CD4-positive, alpha-beta T cell (primary cell): Measurements from ENCODE around the gene RPN2. TPM values are rescaled to one million over a fixed set of nuclear protein-coding genes. Genes with fewer than 3 reads are reported as not detected.
"Not testable (repeated sequence)": the region's sequence is repeated elsewhere in the genome, so short reads cannot be mapped to it uniquely, and the experiment has no call there.

Experiments used
- ATAC-seq: fragments of 200-7000 bp; cut with Tn5 transposase; one replicate; pipeline ENCODE4 v1.10.0; 2022; ENCODE audit warnings: mild to moderate bottlenecking; ENCODE audit not compliant: poor library complexity
- CTCF ChIA-PET: fragments of 350-600 bp; sonication (Branson Sonifier 250); formaldehyde crosslinking; loops from one replicate; lab custom pipeline; 2021; ENCODE audit warnings: antibody characterized with exemption, inconsistent platforms; lab: Charles Lee
- POLR2A ChIA-PET: fragments of 350-600 bp; sonication (Branson Sonifier 250); formaldehyde crosslinking; loops from one replicate; lab custom pipeline; 2021; ENCODE audit warnings: antibody characterized with exemption, inconsistent platforms; lab: Charles Lee
- DNase-seq, 14 experiments: peaks; one replicate each; pipeline ENCODE4 v3.0.0-alpha.2; 2013 to 2020; ENCODE audit warnings: mixed read lengths in 2 of 14
- H3K27ac ChIP-seq, 2 donors: one replicate each; pipeline versions ENCODE4 v1.5.1 to v1.7.0; 2013; ENCODE audit warnings: low read length in 2 of 2, low read depth in 1 of 2, mild to moderate bottlenecking in 1 of 2
- H3K27me3 ChIP-seq, 2 experiments: 1 replicate in 1 of 2; 2 replicates in 1 of 2; pipeline versions ENCODE4 v1.6.1 to v1.7.0; 2013; ENCODE audit warnings: low read length in 2 of 2, control low read depth in 1 of 2, mild to moderate bottlenecking in 1 of 2, moderate library complexity in 1 of 2; ENCODE audit not compliant: insufficient read depth in 2 of 2, control insufficient read depth in 1 of 2
- H3K36me3 ChIP-seq: one replicate; pipeline ENCODE4 v1.6.1; 2013; ENCODE audit warnings: low read length, control low read depth; ENCODE audit not compliant: insufficient read depth
- H3K4me1 ChIP-seq: one replicate; pipeline ENCODE4 v1.6.1; 2013; ENCODE audit warnings: low read length, control low read depth; ENCODE audit not compliant: insufficient read depth
- H3K4me3 ChIP-seq: one replicate; pipeline ENCODE4 v1.5.1; 2013; ENCODE audit warnings: mild to moderate bottlenecking, low read length, moderate library complexity
- H3K9me3 ChIP-seq, 2 experiments: 1 replicate in 1 of 2; 2 replicates in 1 of 2; pipeline versions ENCODE4 v1.6.1 to v1.7.0; 2013; ENCODE audit warnings: low read length in 2 of 2, mild to moderate bottlenecking in 2 of 2, control low read depth in 1 of 2, moderate library complexity in 1 of 2; ENCODE audit not compliant: control insufficient read depth in 1 of 2, insufficient read depth in 1 of 2
- H3K27ac Mint-ChIP-seq: one replicate; pipeline ENCODE4 v1.8.0; 2020; ENCODE audit warnings: mixed read lengths
- H3K27me3 Mint-ChIP-seq: one replicate; pipeline ENCODE4 v1.8.0; 2021; ENCODE audit warnings: mixed read lengths
- H3K36me3 Mint-ChIP-seq: one replicate; pipeline ENCODE4 v1.8.0; 2021; ENCODE audit warnings: low read depth, mixed read lengths
- H3K4me1 Mint-ChIP-seq: one replicate; pipeline ENCODE4 v1.8.0; 2021; ENCODE audit warnings: low read depth, mixed read lengths
- H3K4me3 Mint-ChIP-seq: one replicate; pipeline ENCODE4 v1.8.0; 2020; ENCODE audit warnings: mild to moderate bottlenecking, mixed read lengths
- H3K9me3 Mint-ChIP-seq: one replicate; pipeline ENCODE4 v1.8.0; 2020; ENCODE audit warnings: mixed read lengths
- CTCF ChIP-seq: fragments of 200-600 bp; IDR thresholded peaks from one replicate; pipeline ENCODE4 v1.8.0; 2022; ENCODE audit warnings: antibody characterized with exemption, mild to moderate bottlenecking
- intact Hi-C, 2 experiments: fragments of 100-400 bp; cut with DNase I in 1 of 2; cut with micrococcal nuclease in 1 of 2; formaldehyde crosslinking; loops; one replicate each; pipeline versions ENCODE4 v1.15.1 to v1.9.0; 2023 to 2025; cut with DNase I, micrococcal nuclease
- total RNA-seq, 174 experiments: library from RNA in 2 of 174; stranded (reverse) in 2 of 174; gene quantifications; one replicate each; pipeline ENCODE4 v1.2.3 and lab custom pipeline; 2021 to 2026

Gene RPN2
- total RNA-seq, 2 experiments from 2014 or later = 62.8 to 65.8 TPM

DNA sequence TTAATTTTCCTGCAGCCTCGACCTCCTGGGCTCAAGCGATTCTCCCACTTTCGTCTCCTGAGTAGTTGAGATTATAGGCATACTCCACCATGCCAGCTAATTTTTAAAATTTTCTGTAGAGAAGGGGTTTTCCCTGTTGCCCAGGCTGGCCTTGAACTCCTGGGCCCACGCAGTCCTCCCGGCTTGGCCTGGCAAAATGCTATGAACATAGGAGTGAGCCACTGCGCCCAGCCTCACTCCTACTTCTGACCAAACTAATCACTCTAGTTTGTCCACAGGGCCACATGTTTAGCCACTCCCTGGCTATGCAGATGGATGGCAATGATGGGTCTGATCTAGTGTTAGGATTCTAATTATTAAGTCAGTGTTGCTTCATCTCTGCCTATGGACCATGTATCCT is 31.9 kb upstream of the RPN2 start:
- CTCF ChIA-PET = interaction anchor here (0.6 kb wide), 1 partner anchor 1746 kb away, joined by 3 read pairs; no protein-coding TSS in a partner anchor
- Histone ChIP-seq H3K4me3 (no peak overlapping the region), H3K9me3 (peaks cover 0 to 4% of the 10 kb centered on the region in 2 experiments), H3K4me1 (no peaks in the 10 kb centered on the region), H3K27me3 (no peaks in the 10 kb centered on the region), H3K36me3 (no peaks in the 10 kb centered on the region), H3K27ac (no peak overlapping the region)
- TF ChIP-seq CTCF = no peak
- Mint-ChIP-seq H3K36me3 (no peaks in the 10 kb centered on the region), H3K27me3 (no peaks in the 10 kb centered on the region), H3K4me3 (no peak overlapping the region), H3K9me3 (no peaks in the 10 kb centered on the region), H3K27ac (no peak overlapping the region), H3K4me1 (no peaks in the 10 kb centered on the region)
- DNase-seq (no peak), ATAC-seq (no peak)
- intact Hi-C loops = no loop called here
- POLR2A ChIA-PET = no interaction called here

DNA sequence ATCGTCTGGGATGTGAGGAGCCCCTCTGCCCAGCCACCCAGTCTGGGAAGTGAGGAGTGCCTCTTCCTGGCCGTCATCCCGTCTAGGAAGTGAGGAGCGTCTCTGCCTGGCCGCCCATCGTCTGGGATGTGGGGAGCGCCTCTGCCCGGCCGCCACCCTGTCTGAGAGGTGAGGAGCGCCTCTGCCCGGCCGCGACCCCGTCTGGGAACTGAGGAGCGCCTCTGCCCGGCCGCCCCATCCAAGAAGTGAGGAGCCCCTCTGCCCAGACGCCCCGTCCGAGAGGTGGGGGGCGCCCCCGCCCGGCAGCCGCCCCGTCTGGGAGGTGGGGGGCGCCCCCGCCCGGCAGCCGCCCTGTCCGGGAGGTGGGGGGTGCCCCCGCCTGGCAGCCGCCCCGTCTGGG is 28.3 kb upstream of the RPN2 start:
- H3K27me3 Mint-ChIP-seq, H3K36me3 ChIP-seq, H3K4me3 ChIP-seq, H3K4me1 ChIP-seq, DNase-seq, H3K9me3 ChIP-seq, intact Hi-C loops, ATAC-seq, CTCF ChIA-PET, H3K27me3 ChIP-seq, POLR2A ChIA-PET, H3K9me3 Mint-ChIP-seq, H3K27ac ChIP-seq, H3K4me1 Mint-ChIP-seq, H3K27ac Mint-ChIP-seq, H3K36me3 Mint-ChIP-seq, H3K4me3 Mint-ChIP-seq: not testable (repeated sequence)

DNA sequence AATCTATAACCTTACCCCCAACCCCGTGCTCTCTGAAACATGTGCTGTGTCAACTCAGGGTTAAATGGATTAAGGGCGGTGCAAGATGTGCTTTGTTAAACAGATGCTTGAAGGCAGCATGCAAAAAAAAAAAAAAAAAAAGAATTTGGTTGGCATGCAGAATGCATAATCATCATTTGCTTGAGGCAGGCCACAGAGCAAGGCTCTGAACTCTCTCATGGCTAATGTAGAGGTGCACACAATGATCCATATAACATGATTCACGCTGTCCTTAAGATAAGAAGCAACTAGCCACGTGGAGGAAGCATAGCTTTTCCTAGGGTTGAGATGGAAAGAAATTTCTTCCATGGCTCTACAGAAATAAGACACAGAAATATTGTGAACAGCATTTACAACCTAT is 27.6 kb upstream of the RPN2 start:
- no peak overlapping the region for H3K27ac Mint-ChIP-seq
- CTCF ChIA-PET = no interaction called here

More for the DNA sequence above, 27.6 kb upstream of the RPN2 start:
- H3K9me3 Mint-ChIP-seq = no peaks in the 10 kb centered on the region
- H3K27ac ChIP-seq = no peak overlapping the region
- no peak for TF ChIP-seq CTCF
- no peaks in the 10 kb centered on the region for H3K4me1 ChIP-seq
- no peak for DNase-seq
- ATAC-seq = no peak
- POLR2A ChIA-PET = interaction anchor here (0.6 kb wide), 1 partner anchor 185 kb away, joined by 3 read pairs; no protein-coding TSS in a partner anchor
- H3K9me3 ChIP-seq = peaks cover 0 to 4% of the 10 kb centered on the region in 2 experiments
- intact Hi-C loops = no loop called here
- H3K27me3 ChIP-seq = no peaks in the 10 kb centered on the region
- H3K36me3 ChIP-seq = no peaks in the 10 kb centered on the region
- no peaks in the 10 kb centered on the region for H3K36me3 Mint-ChIP-seq
- no peaks in the 10 kb centered on the region for H3K4me1 Mint-ChIP-seq
- H3K27me3 Mint-ChIP-seq = no peaks in the 10 kb centered on the region
- H3K4me3 ChIP-seq = no peak overlapping the region
- H3K4me3 Mint-ChIP-seq = no peak overlapping the region
